LNCAP (cell line): ENCODE results near the gene MRTFA.

Experiments
- CTCF ChIP-seq: fragments of 450-650 bp; IDR thresholded peaks from 2 replicates; pipeline ENCODE4 v1.5.1; 2017; ENCODE audit warnings: mild to moderate bottlenecking

The MRTFA gene

GRCh38 chr22:40636380-40637182 is at the start of gene MRTFA:
TSS of gene MRTFA (minus strand) at chr22:40636719.
- no peak for TF ChIP-seq CTCF

- TF ChIP-seq CTCF = no peak
These were observed 48.9 kb upstream of the MRTFA start for GRCh38 chr22:40685406-40685805.

- TF ChIP-seq CTCF = no peak
These were observed 48.2 kb upstream of the MRTFA start for GRCh38 chr22:40684728-40685127.

- TF ChIP-seq CTCF = no peak
These were observed 44.9 kb upstream of the MRTFA start for GRCh38 chr22:40681451-40681850.

- TF ChIP-seq CTCF = no peak
These were observed 44.3 kb upstream of the MRTFA start for GRCh38 chr22:40680819-40681183.

- no peak for TF ChIP-seq CTCF
These were observed 43.7 kb upstream of the MRTFA start for GRCh38 chr22:40679964-40680818.

- no peak for TF ChIP-seq CTCF
These were observed 42.9 kb upstream of the MRTFA start, which contains the start of gene MCHR1 for GRCh38 chr22:40679249-40679963. TSS of gene MCHR1 (plus strand) at chr22:40679484. CDS start at chr22:40679653, 169 bp downstream.
